HL-60 (cell line): Measurements from ENCODE around the gene TULP1.

ENCODE experiments used
- CTCF ChIP-seq: IDR thresholded peaks from one replicate; pipeline ENCODE4 v1.5.1; 2011; ENCODE audit warnings: low read length, control low read depth, inconsistent platforms; ENCODE audit not compliant: insufficient read depth
- GABPA ChIP-seq: IDR thresholded peaks from 2 replicates; pipeline ENCODE4 v1.6.1; 2012; ENCODE audit warnings: low read depth
- POLR2AphosphoS5 ChIP-seq: IDR thresholded peaks from 2 replicates; pipeline ENCODE4 v1.6.1; 2012; ENCODE audit warnings: low read depth

GRCh38 chr6:35524380-35525020 is 11.8 kb upstream of the TULP1 start:
- TF ChIP-seq CTCF = no peak
- TF ChIP-seq POLR2AphosphoS5 = no peak
- no peak for TF ChIP-seq GABPA
